HepG2 (cell line): ENCODE data around the gene LAG3. TPM values are rescaled to one million over a fixed set of nuclear protein-coding genes. Genes with fewer than 3 reads are reported as not detected.

ENCODE experiments used
- ASH2L ChIP-seq: fragments of 300-600, 200-600 bp; sonication (generic); IDR thresholded peaks from 2 replicates; pipeline ENCODE4 v1.7.0; 2017; ENCODE audit warnings: low read depth, mild to moderate bottlenecking, moderate library complexity, mixed read lengths, low read length; ENCODE audit not compliant: insufficient read length
- EZH2 ChIP-seq: conservative IDR thresholded peaks from 2 replicates; pipeline ENCODE4 v1.6.1; 2012; ENCODE audit warnings: mild to moderate bottlenecking, low read depth, low read length, moderate library complexity
- MTF2 ChIP-seq: sonication (generic); formaldehyde crosslinking; IDR thresholded peaks from 2 replicates; pipeline ENCODE4 v1.5.0; 2020; ENCODE audit warnings: missing genetic modification reagents, borderline replicate concordance
- MXI1 ChIP-seq: IDR thresholded peaks from 3 replicates; pipeline ENCODE4 v1.6.1; 2012; ENCODE audit warnings: low read depth, low read length, inconsistent platforms, borderline replicate concordance
- PAXIP1 ChIP-seq: sonication (generic); formaldehyde crosslinking; conservative IDR thresholded peaks from 2 replicates; pipeline ENCODE4 v1.4.0; 2020; ENCODE audit warnings: mild to moderate bottlenecking, missing genetic modification reagents, moderate library complexity
- PHF21A ChIP-seq: sonication (generic); formaldehyde crosslinking; IDR thresholded peaks from 2 replicates; pipeline ENCODE4 v1.5.0; 2020; ENCODE audit warnings: mild to moderate bottlenecking, missing genetic modification reagents
- RORA ChIP-seq: sonication (generic); formaldehyde crosslinking; IDR thresholded peaks from 2 replicates; pipeline ENCODE4 v1.5.0; 2020; ENCODE audit warnings: mild to moderate bottlenecking, missing genetic modification reagents, moderate library complexity
- SIN3A ChIP-seq: IDR thresholded peaks from 2 replicates; pipeline ENCODE4 v1.6.1; 2011; ENCODE audit warnings: low read depth, mild to moderate bottlenecking, control low read depth, low read length, borderline replicate concordance
- SIX4 ChIP-seq: sonication (generic); formaldehyde crosslinking; IDR thresholded peaks from 2 replicates; pipeline ENCODE4 v1.4.0; 2020; ENCODE audit warnings: missing genetic modification reagents
- SMAD9 ChIP-seq: sonication (generic); formaldehyde crosslinking; IDR thresholded peaks from 2 replicates; pipeline ENCODE4 v1.5.1; 2020; ENCODE audit warnings: mild to moderate bottlenecking, missing genetic modification reagents
- SNAPC2 ChIP-seq: sonication (generic); formaldehyde crosslinking; IDR thresholded peaks from 2 replicates; pipeline ENCODE4 v1.8.1; 2022; ENCODE audit warnings: mild to moderate bottlenecking, missing genetic modification reagents
- SRSF1 ChIP-seq: fragments of 200-400 bp; formaldehyde crosslinking; optimal IDR thresholded peaks from 2 replicates; pipeline ENCODE3; 2017; ENCODE audit warnings: mild to moderate bottlenecking, low read depth, low read length, moderate library complexity
- TAF15 ChIP-seq: fragments of 200-400 bp; formaldehyde crosslinking; IDR thresholded peaks from one replicate; pipeline ENCODE4 v1.6.1; 2018; ENCODE audit warnings: mild to moderate bottlenecking, low read depth, low read length; ENCODE audit not compliant: poor library complexity, severe bottlenecking
- TEAD2 ChIP-seq: sonication (generic); formaldehyde crosslinking; IDR thresholded peaks from 2 replicates; pipeline ENCODE4 v1.9.0; 2021; ENCODE audit warnings: missing genetic modification reagents
- YEATS4 ChIP-seq: sonication (generic); formaldehyde crosslinking; IDR thresholded peaks from 2 replicates; pipeline ENCODE4 v1.4.0; 2020; ENCODE audit warnings: missing genetic modification reagents, borderline replicate concordance
- ZFP41 ChIP-seq: sonication (generic); formaldehyde crosslinking; IDR thresholded peaks from 2 replicates; pipeline ENCODE4 v1.4.0; 2020; ENCODE audit warnings: mild to moderate bottlenecking, missing genetic modification reagents, borderline replicate concordance
- ZHX1 ChIP-seq: sonication (generic); formaldehyde crosslinking; IDR thresholded peaks from 2 replicates; pipeline ENCODE4 v1.8.1; 2022; ENCODE audit warnings: low read depth, mild to moderate bottlenecking, missing genetic modification reagents
- ZKSCAN8 ChIP-seq: IDR thresholded peaks from 2 replicates; pipeline ENCODE4 v1.6.1; 2016; ENCODE audit warnings: borderline replicate concordance, missing genetic modification reagents, missing compliant biosample characterization
- ZNF234 ChIP-seq: sonication (generic); formaldehyde crosslinking; conservative IDR thresholded peaks from 2 replicates; pipeline ENCODE4 v1.5.1; 2020; ENCODE audit warnings: mild to moderate bottlenecking, missing genetic modification reagents
- ZNF292 ChIP-seq: sonication (generic); formaldehyde crosslinking; IDR thresholded peaks from 2 replicates; pipeline ENCODE4 v1.8.1; 2022; ENCODE audit warnings: mild to moderate bottlenecking, low read depth, missing genetic modification reagents, borderline replicate concordance
- ZNF337 ChIP-seq: sonication (generic); formaldehyde crosslinking; IDR thresholded peaks from 2 replicates; pipeline ENCODE4 v1.5.1; 2020; ENCODE audit warnings: missing genetic modification reagents, low read depth, mild to moderate bottlenecking, borderline replicate concordance
- ZNF543 ChIP-seq: sonication (generic); formaldehyde crosslinking; IDR thresholded peaks from 2 replicates; pipeline ENCODE4 v1.4.0; 2020; ENCODE audit warnings: mild to moderate bottlenecking, missing genetic modification reagents
- ZNF577 ChIP-seq: sonication (generic); formaldehyde crosslinking; IDR thresholded peaks from 2 replicates; pipeline ENCODE4 v1.4.0; 2020; ENCODE audit warnings: mild to moderate bottlenecking, low read depth, missing genetic modification reagents, borderline replicate concordance
- polyA plus RNA-seq, 8 experiments: library from polyadenylated mRNA; depleted of rRNA in 3 of 8; stranded (reverse) in 7 of 8; unstranded in 1 of 8; fragments of >200 nt; fragmentation: Illumina TruSeq in 4 of 8; extraction: Trizol in 4 of 8; gene quantifications; 2 replicates each; pipeline versions ENCODE4 v1.2.1 to v1.2.3, GENCODE V29; 2011 to 2016; ENCODE audit warnings: low read depth in 4 of 8, missing spikeins in 1 of 8, mixed read lengths in 1 of 8; ENCODE audit not compliant: insufficient read depth in 1 of 8
- total RNA-seq, 5 experiments: library from RNA; depleted of rRNA; stranded (reverse); fragments of >200 nt; fragmentation: Illumina TruSeq; extraction: Trizol; gene quantifications; 2 replicates each; pipeline ENCODE4 v1.2.3, GENCODE V29; 2016; ENCODE audit warnings: low read depth in 1 of 5

Gene LAG3
- total and polyA plus RNA-seq, 2 of the 13 experiments (the other 11 are each of a cell fraction or from before 2014, with no cell fraction given) = 0.11 to 0.26 TPM

GRCh38 chr12:6764011-6764828, 8.1 kb upstream of the LAG3 start (continued):
- peak; percentile 29; the same call in 1 of the 2 replicates for TF ChIP-seq PAXIP1
- TF ChIP-seq YEATS4 (CRISPR knock-in tag) = 0 out of 2 replicates have a peak, but pooled peaks have one; percentile 22
- TF ChIP-seq SNAPC2 (CRISPR knock-in tag) = 0 out of 2 replicates have a peak, but pooled peaks have one; percentile 3
- no peak for TF ChIP-seq TEAD2 (CRISPR knock-in tag)
- TF ChIP-seq RORA (CRISPR knock-in tag) = no peak
- TF ChIP-seq ZHX1 (CRISPR knock-in tag) = no peak
- peak; percentile 40; the same call in 1 of the 2 replicates for TF ChIP-seq ZNF292
- TF ChIP-seq SRSF1 = no peak
- no peak for TF ChIP-seq ZNF234 (CRISPR knock-in tag)
- TF ChIP-seq TAF15 = no peak
- TF ChIP-seq SIN3A = peak; percentile 41; the same call in 1 of the 2 replicates
- no peak for TF ChIP-seq ZNF577 (CRISPR knock-in tag)
- no peak for TF ChIP-seq ZNF337 (CRISPR knock-in tag)
- TF ChIP-seq ASH2L = no peak
- TF ChIP-seq EZH2 = no peak
- no peak for TF ChIP-seq ZFP41 (CRISPR knock-in tag)
- no peak for TF ChIP-seq ZKSCAN8 (CRISPR knock-in tag)
- peak; percentile 58; the same call in 1 of the 3 replicates for TF ChIP-seq MXI1
- TF ChIP-seq MTF2 (CRISPR knock-in tag) = no peak
- TF ChIP-seq SMAD9 = no peak
- TF ChIP-seq PHF21A (CRISPR knock-in tag) = 0 out of 2 replicates have a peak, but pooled peaks have one; percentile 55
- TF ChIP-seq ZNF543 (CRISPR knock-in tag) = no peak
- no peak for TF ChIP-seq SIX4
